RCC 7860 (cell line): ENCODE measurements around the gene DNTT.

Source experiments
- DNase-seq: peaks from one replicate; pipeline ENCODE4 v3.0.0-alpha.2; 2015; ENCODE audit warnings: low spot score
- FAIRE-seq: peaks from 2 replicates; lab custom pipeline; 2012; peaks lifted over from hg19 to GRCh38; lab: Jason Lieb, UNC

Gene DNTT

DNA sequence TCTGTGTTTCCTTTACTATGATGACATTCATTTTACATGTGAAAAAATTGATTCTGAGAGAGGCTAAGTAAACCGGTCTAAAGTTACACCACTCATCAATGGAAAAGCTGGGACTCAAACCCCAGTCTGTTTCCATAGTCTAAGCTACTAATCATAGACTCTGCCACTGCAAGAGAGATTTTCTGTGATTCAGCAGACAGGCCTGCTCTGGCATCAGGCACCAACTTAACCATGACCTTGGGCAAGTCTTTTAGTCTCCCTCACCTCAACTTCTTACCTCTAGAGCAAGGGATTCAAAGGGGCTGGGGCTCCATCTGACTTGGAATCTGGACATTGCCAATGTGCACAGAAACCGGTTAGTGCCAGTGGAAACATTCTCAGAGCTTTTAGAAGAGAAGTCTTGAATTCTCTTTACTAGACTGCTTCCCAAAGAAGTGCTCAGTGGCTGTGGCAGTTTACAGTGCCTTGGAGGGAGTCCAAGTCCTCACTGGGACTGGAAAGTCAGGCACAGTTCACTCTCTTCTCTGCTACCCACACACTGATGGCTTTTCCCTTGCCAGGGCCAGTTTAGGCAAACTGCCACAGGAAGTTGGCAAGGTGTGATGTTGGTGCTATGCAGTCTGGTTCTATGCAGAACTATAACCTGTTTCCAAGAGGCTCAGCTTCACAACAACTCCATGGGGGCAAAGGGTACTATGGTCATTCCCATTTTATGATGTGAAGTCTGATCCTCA is 28.4 kb upstream of the DNTT start:
- DNase-seq (no peak), FAIRE-seq (no peak)

DNA sequence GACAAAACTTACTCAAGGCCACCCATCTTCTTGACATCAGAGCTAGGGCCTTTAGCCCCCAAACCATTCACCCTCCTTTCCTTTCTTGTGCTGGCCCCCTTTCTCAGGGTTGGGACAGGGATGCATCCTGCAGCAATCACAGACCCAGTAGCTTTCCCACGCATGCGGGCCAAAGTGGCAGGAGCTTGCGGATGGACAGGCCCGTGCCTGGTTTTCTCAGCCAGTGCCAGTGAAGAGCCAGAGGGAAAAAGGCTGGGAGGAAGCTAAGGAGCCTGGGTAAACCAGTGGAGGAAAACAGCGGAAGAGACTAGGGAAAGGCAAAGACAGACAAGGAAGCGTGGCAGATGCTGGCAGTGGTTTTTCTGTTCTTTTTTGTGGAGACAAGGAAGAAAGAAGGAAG is 27.8 kb upstream of the DNTT start:
- DNase-seq, result no peak
- FAIRE-seq, result no peak

DNA sequence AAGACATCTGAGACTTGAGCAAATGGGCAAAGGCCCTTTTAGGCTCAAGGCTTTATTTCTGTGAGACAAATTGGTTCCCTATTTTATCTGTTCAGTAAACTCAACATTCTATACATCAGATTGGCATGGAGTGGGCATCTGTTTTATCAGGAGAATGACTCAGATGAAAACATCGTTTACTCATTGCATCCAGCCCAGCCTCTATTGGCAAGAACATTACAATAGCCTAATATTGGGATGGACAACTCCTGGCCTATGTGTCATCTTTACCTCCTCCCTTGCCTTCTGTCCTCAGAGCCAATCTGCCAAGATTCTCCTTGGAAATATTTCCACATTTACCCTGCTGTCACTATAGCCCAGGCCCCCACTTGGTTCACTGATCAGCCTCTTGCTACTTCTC is 27.4 kb upstream of the DNTT start:
- no peak for DNase-seq

DNA sequence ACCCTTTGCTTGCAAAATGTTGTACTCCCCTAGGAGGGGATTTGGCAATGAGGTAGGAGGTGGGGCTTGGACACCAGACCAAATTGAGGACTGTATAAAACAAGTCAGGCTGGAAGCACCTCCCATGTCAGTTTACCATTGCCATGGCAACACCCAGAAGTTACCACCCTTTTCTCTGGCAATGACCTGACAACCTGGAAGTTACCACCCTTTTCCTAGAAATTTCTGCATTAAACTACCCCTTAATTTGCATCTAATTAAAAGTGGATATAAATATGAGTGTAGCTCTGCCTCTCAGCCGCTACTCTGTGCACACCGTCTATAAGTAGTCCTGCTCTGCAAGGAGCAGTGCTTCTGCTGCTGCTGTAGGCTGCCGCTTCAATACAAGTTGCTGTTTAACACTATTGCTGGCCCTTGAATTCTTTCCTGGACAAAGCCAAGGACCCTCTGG is 25.0 kb upstream of the DNTT start:
- FAIRE-seq (no peak), DNase-seq (no peak)

More for the DNA sequence above, 27.4 kb upstream of the DNTT start:
- FAIRE-seq, result no peak

DNA sequence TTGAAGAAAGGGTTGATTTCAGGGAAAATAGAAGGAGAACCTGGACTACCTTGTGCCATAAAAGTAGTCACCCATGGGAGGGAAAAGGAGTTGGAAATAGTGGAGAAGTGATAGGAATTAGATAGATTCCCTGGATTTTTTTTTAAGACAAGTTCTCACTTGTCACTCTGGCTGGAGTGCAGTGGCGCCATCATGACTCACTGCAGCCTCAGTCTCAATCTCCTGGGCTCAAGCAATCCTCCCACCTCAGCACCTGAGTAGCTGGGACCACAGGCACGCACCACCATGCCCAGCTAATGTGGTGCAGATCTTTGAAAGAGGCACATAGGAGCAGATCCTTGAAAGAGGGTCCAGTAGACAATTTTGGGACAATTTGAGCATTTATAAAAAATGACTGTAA is 23.4 kb upstream of the DNTT start:
- no peak for FAIRE-seq

DNA sequence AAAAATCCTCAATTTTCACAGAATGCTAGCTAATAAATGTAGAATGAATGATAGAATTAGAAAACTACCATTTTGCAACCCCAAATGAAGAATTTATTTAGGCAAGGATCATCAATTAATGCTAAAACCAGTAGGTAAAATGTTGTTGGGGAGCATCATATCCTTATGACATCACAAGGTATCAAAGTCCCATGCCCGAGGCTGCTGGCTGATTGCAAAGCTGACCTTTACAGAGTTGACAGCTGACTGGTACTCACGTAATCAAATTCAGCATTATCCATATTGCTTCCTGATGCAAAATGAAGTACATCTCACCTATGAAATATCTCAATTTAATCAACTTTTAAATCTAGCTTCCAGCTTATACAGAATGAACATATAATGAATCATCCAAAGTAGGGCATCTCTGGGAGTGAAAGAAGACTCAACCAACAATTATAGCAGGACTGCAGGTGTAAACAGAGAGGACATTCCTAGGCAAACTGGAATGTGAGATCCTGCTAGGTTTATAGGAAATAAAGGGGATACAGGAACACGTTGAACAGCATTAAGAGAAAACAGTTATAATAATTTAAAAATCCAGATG is 22.7 kb upstream of the DNTT start:
- no peak for DNase-seq
- no peak for FAIRE-seq

More for the DNA sequence above, 23.4 kb upstream of the DNTT start:
- no peak for DNase-seq

DNA sequence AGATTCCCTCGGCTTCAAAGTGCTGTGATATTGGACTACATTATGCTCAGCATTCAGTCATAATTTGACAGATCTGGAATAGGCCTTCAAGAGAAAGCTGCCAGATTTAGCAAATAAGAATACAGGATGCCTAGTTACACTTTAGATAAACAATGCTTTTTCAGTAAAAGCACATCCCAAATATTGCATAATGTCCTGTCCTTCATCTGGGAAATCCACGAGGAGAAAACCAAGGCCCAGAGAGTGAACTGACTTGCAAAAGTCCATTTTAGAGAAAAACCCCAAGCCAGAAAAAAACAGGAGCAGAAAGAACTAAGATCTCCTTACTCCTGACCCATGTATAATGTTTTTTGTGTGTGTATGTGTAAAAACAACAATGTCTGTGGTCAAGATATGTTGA is 20.9 kb upstream of the DNTT start:
- FAIRE-seq (no peak), DNase-seq (no peak)

DNA sequence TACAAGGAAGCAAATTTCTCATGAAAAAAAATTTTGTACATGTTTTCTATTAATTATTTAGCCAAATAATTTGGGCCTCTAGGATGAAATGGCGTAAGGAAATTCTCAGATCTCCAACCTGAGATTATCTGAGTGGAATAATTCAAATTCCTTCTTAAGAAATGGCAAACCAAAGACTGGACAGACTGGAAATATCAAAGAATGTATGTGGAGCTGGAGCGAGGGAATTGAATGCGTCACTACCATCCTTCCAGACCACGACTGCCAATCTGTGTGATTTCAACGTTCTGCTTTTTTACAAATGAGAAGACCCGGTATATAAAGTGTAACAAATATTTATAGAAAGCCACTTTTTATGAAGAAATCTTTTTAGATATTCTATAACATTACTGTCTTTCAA is 20.5 kb upstream of the DNTT start:
- FAIRE-seq (no peak), DNase-seq (no peak)

DNA sequence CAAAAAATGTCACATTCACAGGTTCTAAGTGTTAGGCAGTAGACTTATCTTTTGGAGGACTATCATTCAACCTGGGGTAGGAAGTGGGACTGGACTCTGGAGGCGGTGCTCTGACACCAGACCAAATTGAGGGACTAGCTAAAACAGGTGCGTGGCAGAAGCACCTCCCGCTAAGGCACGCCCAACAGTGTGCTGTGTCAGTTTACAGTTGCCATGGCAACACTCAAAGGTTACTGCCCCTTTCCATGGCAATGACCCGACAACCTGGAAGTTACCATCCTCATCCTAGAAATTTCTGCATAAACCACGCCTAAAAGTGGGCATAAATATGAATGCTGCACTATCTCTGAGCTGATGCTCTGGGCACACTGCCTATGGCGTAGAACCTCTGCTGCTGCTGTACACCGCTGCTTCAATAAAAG is 18.9 kb upstream of the DNTT start:
- DNase-seq (no peak), FAIRE-seq (no peak)

DNA sequence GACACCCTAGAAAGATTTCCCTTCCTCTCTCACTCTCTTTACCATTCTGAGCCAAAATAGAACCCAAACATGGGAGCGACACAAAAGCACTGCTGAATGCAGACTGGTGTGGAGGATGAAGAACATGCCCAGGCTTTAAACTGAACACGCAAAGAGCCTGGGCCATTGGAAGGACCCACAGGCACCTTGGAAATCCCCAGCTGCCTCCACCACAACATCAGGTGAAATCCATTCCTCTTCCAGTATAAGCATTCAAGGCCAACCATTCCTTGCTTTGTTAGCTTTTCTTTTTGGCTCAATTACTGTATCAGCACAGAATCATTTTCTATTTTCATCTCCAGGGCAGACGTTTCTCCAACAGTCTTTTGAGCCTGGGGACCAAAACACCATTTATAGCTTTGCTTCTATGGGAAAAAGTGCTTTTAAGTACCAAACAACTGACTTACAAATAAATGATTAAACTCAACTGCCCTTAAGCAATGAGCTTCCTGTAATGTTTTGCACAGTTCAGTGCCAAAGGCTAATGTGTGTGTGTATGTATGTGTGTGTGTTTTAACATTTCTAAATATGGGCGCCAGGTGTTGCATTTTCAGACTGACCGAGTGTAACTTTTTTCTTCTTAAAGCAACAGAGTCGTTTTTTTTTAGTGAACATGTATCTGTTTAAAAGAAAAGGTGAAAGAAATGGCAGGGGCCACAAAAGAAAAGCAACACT is 16.7 kb upstream of the DNTT start:
- FAIRE-seq, result no peak
- no peak for DNase-seq

DNA sequence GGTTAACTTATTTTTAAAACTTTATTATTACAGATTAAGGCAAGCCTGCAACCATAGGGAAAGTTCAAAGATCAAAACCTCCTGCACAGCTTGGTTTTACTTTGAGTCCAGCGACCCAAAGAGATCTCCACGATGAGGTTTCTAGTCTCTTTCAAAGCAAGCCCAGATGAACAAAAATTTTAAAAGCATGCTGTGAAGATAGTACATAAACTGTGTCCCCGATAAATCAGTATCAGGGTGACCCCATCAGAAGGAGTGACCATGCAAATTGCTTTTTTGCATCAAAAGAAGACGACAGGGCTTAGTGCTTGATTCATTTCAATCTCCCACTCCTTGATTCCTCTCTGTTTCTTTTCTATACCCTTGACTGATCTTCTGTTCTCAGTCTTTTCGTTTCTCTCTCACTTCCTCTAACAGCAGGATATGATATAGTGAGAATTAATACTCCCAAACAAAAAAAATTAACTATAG is 16.0 kb upstream of the DNTT start:
- DNase-seq (no peak), FAIRE-seq (no peak)

DNA sequence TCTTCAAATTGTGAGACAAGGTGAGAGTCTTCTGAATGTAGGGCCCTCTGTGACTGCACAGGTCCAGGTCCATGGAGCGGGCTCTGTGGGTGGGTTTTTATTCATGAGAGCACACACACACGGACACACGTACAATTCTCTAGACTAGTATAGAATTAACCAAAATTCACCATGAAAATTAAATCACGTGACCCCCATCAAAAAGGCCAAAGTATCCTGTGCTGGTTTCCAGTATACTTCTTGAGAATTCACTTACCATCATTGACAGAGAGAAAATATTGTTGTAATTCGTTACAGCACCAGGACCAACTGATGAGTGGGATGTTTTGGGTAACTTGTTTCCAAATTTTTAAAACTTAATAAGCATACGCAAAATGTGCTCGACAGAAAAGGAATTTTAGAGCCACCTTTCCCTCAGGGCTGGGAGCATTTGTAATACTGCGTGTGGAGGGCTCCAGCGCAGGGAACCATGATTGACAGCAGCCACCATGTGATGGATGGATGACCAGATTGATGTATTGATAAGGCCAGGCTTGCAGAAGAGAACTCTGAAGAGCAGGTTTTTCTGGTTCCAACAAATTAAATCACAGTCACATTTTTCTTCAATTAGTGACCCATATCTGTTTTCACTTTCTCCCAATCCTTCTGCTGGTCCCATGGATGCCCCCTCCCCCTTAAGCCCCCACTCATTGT is 14.9 kb upstream of the DNTT start:
- DNase-seq, result no peak
- no peak for FAIRE-seq

DNA sequence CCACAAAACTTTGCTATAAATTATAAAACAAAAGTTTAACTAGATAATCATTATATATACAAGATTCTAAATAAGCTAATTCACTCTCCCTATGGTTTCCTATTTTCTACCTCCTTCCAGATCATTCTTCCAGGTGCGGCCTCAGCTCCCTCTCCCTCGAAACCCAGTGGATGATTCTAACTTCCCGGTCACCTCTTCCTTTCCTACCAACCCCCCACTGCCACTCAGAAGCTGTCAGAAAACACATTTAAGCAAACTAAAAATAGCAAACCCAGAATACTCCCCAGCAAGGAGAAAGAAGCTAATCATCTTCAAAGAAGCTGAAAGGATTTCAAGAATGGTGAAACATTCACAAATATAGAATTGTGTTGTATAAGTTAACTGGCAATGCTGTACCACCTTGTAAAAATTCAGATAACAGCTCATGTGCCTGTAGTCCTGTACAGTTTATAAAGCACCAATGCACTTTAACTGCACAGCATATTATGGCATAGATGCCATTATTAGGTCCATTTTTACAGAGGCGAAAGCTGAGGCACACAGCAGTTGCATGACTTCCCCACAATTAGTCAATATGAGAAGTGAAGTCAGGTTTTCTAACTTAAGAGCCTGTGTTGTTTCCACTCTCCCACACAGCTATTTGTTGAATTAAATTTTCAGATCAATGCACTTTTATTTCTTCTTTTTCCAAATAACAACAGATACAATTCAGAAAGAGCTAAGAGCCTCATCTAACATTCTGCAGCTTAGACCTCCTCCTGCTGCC is 13.7 kb upstream of the DNTT start:
- FAIRE-seq (no peak), DNase-seq (no peak)

DNA sequence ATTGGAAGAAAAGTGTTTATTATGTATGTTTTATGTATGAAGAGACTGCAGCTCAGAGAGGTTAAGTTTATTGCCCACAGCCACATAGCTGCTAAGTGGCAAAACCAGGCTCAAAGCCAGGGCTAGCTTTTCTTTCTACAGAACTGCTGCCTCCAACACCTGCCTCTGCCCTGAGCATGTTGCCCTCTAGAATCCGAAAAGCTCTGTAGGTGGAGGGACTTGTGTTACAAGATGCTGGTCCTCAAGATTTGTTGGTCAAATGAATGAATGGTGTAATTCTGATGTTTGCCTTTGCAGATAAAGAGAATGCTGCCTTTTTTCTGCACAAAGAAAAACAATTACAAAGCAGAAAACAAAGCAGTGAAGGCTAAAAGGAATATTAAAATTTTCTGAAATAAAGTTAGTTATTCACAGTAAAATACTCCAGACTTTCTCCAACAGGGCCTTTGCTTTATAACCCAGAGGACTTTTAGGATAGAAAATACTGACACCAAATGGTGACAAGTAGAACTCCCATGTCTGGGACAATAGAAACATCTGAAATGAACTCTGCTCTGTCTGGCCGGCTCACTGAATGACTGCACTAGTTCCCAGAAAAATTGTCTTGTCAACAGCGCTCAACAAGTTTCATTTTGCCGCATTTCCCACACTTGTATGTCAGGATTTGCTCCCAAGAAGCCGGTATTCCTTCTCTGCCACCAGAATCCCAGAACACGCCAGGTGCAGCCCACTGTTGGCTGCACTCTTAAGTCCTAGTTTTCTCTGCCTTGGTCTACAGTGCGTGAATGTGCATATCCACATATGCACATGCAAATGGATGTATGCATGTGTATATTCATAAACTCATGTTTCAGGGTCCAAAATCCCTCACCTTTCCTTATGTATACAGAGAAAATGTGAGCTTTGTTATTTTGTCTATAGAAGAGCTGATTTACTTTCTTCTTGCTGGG is 11.0 kb upstream of the DNTT start:
- peak; percentile 30 for DNase-seq
- FAIRE-seq, result no peak

DNA sequence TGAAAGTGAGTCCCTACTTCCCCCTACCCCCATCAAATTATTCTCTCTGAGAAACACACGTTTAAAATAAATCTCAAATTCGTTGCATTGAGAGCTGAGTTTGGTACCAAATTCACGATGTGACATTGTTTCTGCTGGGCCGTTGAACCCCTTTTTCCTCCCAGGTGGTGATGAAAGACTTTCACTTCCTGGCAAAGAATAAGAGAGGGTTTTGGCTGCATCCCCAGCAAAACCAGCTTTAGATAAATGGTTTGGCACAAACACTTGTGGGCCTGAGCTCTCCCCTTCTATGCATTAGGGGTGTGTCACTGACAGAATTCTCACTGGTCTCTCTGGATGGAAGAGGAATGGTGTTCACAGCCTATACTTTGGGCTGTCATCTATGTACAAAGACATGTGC is 8.8 kb upstream of the DNTT start:
- no peak for DNase-seq
- FAIRE-seq, result no peak

DNA sequence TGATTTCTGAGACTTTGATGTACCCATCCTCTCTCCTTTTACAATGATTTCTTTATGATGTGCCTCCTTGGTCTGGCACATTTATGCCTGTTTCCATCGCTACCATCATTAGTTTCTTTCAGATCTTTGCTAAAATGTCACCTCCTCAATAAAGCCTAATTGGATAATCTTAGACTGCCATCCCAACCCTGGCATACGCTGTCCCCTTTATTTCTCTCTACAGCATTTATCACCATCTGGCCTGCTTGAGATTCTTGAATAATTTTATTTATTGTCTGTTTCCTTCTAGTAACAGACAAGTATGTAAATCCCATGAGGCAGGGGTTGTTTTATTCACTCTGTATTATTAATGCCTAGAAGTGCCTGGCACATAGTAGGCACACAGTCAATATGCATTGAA is 6.7 kb upstream of the DNTT start:
- DNase-seq (no peak), FAIRE-seq (no peak)

DNA sequence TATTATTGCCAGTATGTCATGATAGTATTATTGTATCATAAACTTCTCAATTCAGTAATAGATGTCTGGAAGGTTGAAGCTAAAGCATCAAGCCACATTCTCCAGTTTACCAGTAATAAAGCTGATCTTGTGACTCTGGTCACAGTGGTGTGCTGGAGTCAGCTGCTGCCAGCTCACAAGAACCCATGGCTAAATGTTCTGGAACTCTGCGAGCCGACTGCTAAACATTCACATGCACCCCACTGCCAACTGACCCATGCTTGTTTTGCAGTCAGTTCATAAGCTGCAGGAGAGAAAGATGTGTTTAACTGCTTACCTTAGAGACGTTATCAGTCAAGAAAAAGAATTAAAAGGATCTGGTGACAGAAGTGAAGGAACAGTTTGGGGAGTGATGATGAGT is 5.9 kb upstream of the DNTT start:
- no peak for DNase-seq
- no peak for FAIRE-seq

DNA sequence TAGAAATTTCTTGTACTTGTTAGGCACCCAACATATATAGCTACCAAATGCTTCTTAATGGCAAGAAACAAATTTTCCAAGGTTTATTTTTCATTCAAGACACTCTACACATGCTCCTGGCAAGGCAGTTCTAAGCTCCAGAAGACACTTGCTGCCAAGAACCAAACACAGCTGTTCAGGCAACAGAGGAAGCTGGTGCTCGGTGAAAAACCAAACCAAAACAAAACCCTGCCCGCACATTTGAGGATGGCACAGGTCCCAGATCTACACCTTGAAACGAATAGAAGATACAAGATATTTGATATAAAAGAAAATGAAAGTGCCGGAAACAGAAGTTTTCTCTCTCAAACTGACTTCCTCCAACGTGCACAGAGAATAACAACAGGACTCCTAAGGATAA is 4.9 kb upstream of the DNTT start:
- FAIRE-seq (no peak), DNase-seq (no peak)

DNA sequence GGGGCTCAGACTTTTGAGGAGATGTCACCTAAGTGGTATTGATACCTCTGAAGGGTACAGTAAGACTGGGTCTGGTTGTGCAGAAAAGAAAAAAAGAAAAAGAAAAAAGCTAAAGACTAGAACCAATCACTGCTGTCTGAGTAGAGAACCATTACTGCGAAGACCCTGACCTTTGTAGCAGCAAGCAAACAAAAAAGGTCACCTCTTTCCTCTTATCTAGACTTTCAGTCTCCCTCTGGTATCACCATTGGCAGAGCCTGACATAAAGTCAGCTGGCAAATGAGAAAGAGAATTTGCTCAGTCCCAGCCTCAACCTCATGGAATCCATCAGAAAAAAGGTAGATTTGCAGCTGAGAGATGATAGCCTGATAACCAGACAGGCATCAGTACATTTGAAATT is 2.6 kb upstream of the DNTT start:
- DNase-seq (no peak), FAIRE-seq (no peak)

DNA sequence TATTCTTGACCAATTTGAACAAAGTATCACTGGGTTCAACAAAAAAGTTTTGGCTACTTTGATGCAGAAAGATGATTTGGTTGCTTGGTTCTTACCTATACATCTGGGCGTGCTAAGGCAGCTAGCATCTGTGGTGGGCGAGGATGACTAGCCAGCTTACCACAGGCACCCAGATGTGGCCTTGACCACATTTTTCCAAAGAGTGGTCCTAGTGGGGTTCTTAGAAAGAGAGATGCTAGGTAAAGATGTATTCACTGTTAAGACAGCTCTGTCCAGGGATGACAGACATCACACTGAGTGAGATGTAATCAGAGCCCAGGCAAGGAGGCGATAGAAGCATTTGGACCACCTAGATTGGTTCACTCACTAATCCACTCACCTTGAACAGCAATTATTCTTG is 785 bp downstream of the DNTT start:
- no peak for DNase-seq
- FAIRE-seq, result no peak
